HG03571 (cell line): ENCODE results near the gene LOXL3.
A peak's percentile ranks its signal among the peaks of the same experiment; 100 is the strongest.

Experiments used
- ATAC-seq: cut with Tn5 transposase; IDR thresholded peaks from one replicate; pipeline ENCODE4 v1.9.1; 2021; ENCODE audit not compliant: unreplicated experiment

LOXL3 gene, protein sequence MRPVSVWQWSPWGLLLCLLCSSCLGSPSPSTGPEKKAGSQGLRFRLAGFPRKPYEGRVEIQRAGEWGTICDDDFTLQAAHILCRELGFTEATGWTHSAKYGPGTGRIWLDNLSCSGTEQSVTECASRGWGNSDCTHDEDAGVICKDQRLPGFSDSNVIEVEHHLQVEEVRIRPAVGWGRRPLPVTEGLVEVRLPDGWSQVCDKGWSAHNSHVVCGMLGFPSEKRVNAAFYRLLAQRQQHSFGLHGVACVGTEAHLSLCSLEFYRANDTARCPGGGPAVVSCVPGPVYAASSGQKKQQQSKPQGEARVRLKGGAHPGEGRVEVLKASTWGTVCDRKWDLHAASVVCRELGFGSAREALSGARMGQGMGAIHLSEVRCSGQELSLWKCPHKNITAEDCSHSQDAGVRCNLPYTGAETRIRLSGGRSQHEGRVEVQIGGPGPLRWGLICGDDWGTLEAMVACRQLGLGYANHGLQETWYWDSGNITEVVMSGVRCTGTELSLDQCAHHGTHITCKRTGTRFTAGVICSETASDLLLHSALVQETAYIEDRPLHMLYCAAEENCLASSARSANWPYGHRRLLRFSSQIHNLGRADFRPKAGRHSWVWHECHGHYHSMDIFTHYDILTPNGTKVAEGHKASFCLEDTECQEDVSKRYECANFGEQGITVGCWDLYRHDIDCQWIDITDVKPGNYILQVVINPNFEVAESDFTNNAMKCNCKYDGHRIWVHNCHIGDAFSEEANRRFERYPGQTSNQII

DNA sequence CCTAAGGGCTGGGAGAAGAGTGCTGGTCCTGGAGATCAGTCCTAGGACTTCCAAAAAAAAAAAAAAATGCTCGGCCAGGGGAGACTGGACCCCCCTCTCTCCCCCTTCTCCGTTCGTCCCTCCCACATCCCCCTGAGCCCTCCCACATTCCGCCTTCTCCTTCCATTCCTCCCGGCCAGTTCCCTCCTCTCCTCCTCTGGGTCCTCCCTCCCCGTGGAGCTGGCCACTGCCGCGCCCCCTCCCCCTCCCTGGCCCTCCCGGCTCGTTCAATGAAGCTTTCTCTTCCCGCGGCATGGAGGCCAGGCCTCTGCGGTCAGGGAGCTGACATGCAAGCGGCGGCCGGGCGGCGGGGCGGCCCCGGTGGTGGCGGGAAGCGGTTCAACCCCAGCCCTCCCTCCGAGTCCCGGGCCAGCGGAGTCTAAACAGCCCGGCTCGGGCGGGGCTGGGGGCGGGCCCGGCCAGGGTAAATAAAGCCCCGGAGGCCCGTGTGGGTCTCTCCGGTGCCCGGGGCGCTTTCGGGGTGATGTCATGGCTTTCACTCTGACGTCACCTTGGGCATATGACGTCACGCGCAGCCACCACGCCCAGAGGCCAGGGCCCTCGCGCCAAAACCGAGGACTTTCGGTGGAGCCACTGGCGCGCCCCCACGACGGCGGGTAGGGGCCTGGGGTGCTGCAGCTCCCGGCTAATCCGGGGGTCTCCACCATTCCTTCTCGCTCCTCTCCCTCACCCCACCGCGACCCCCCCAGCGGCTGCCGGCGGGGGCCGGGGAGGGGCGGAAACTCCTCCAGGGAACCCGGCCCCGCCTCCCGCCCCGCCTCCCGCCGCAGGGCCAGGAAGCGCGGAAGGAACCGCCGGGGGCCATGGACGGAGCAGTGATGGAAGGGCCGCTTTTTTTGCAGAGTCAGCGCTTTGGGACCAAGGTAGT, at the start of gene LOXL3, which contains the start of gene DOK1:
Gene LOXL3 (minus strand): TSS at position 51 of the 928 bp plus-strand sequence. CDS start 1,308 bp downstream, outside the sequence.
Gene DOK1 (plus strand): TSS at position 829 of the 928 bp plus-strand sequence. CDS start 35 bp downstream, at position 864.
- ATAC-seq, result peak; percentile 43

DNA sequence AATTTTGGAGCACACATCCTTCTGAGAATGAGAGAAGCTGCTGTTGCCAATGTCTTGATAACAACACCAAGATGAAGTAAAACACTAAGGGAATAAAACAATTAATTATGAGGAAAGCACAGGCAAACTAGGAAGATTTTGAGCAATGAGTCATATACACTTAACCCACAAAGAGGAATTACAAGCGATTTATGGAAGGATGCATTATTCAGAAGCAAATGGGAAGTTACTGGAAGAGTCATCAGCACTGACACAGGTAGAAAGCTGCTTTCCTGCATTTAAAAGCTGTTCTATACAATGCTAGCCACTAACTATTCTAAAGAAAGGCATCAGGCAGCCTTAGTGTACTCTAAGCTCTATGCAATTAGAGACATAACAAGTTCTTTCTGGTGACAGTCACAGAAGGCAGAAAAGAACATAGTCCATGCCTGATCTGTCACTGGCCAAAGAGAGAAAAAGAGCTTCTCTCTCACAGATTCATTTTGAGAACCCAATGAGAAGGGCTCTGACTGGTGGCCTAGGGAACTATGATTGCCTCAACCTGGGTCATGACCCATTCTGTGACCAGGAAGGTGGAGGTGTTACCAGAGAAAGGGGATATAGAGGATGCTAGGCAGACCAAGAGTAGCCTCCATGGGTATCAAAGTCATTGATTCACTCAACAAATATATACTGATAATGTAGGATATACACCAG, 49.0 kb upstream of the LOXL3 start:
- ATAC-seq, result no peak

DNA sequence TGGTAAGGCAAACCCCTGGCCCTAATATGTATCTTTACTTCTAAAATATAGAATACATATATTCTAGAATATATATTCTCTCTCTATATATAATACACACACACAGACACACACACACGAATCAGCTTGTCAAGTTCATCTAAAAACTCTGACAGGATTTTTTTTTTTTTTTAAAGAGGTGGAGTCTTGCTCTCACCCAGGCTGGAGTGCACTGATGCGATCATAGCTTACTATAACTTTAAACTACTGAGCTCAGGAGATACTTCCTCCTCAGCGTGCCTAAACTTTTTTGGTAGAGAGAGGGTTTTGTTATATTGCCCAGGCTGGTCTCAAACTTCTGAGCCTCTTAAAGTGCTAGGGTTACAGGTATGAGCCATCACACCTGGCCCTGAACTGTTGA, 45.9 kb upstream of the LOXL3 start:
- no peak for ATAC-seq

DNA sequence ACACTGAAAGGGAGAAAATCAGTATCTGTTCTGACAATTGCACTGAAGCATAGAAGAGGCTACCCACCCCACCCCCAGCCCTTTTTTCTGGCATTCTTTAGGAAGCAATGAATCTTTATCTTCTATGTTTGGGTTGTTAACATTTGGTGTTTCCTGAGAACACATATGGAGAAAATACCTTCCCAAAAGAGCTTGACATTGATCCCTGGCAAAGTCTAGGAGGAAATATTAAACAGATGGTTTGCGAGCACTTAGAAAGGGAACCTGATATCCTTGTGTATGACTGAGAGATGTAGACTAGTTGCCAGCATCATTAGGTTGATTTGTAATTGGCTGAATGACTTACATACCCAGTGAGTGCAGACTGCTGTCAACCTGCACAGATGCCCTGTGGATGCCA, 43.7 kb upstream of the LOXL3 start:
- no peak for ATAC-seq

DNA sequence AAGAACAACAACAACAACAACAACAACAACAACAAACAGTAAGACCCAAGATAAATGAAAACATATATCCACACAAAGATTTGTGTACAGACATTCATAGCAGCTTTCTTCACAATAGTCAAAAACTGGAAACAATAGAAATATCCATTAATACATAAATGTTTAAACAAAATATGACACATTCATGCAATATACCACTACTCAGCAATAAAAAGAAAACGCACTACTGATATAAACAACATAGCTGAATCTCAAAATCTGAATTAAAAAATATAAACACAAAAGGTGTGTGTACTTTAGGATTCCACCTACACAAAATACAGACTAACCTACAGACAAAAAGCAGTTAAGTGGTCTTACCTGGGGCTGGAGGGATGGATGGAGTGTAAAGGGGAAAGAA, 42.8 kb upstream of the LOXL3 start:
- no peak for ATAC-seq

DNA sequence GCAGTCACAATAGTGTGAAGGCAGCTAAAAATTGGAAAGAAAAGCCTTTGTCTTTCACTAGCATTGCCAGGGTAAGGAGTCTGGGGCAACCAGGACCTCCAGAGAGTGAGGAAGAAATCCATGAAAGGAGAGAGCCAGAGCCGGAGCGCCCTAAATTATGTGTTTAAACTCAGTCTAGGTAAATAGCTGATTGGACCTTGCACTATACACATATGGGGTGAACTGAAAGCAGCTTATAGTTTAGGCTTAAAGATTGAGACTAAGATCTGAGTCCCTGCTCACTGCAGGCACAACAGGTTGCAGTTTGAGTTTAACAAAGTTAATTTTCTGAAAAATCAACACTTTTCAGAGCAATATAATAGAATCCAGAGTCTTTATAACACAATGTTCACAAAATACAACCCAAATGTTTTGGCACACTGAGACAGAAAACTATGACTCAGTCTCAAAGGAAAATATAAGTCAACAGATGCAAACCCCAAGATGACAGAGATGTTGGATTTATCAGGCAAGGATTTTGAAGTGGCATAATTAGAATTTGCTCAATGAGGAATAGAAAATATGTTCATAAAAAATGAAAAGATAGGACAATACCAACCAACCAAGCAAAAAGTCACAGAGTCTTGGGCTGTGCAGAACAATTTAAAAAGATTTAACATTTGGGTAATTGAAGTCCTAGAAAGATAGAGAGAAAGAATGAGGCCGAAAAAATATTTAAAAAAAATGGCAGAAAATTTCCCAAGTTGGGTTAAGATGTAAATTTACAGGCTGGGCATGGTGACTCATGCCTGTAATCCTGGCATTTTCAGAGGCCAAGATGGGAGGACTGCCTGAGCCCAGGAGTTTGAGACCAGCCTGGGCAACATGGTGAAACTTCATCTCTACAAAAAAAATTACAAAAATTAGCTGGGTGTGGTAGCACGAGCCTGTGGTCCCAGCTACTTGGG, 40.4 kb upstream of the LOXL3 start:
- no peak for ATAC-seq

DNA sequence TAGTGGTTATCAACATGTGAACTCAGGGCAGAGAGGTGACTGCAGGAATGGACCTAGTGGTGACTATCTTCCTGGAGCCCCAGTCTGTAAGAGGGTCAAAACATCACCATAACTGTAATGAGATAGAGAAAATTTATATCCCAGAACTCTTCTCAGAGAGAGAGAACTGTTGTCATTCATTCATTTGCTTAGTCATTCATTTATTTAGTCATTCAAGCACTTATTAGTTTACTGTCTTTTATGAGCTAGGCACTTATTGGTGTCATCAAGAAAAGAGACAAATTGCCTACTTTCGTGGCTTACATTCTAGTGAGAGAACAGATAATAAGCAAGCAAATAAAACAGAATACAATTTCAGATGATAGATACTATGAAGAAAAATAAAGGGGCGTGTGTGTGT, 34.9 kb upstream of the LOXL3 start:
- ATAC-seq, result no peak

DNA sequence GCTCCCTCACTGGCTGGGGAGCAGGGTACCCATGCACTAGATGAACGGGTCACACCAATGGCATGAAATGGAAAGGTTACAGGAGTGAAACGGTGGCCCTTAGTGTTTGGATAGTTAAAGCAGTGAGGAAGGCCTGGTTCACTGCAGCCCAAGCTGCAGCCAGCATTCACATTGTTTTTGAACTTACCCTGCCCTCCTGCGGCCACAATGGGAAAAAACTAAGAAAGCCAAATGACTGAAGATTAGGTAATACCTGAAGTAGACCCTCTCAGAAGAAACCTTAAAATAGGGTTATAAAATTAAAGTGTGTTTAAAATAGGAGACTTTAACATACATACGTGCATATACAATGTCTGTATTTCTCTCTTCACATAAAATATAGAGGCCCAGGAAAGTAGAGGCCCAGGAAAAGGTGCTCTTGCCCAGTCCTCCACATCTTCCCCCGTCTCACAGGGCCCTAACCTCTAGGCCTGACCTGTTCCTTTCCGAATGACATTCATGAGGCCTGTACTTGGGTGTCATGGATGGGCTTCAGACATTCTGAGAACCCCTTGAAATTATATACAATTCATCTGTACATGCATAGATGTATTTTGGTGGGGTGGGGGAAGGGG, 34.0 kb upstream of the LOXL3 start:
- ATAC-seq, result peak; percentile 64

DNA sequence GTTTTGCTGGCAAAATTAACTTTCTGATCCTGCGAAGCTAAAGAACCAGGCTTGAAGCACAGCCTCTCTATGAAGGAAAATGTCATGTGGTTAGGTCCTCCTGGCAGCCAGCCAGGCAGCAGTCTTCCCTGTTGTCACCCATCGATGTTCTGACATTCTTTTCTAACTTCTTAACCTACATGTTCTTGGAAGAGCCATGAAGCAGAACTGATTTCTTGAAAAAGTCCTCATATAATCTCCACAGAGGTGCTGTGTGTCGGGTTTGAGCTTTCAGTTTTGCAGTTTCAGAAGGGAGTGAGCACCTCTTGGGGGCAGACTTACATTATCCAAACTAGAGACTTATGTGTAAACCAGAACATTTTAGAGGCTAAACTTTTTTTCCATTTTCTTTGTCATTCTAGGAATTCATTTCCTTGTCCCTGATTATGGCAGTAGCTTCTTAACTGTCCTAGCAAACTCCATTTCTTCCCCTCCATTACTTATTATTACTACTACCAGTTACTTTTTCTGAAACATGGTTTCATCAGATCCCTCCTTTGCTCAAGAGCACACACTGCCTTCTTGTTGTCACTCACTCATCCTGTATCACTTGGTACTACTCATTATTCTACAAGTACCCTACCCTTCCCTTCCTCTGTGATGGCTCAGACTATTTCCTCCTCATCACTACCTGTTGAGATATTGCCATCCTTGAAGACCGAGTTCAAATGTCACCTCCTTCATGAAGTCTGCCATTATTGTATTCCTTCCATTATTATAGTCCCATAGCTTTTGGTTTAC, 31.9 kb upstream of the LOXL3 start:
- ATAC-seq, result no peak

DNA sequence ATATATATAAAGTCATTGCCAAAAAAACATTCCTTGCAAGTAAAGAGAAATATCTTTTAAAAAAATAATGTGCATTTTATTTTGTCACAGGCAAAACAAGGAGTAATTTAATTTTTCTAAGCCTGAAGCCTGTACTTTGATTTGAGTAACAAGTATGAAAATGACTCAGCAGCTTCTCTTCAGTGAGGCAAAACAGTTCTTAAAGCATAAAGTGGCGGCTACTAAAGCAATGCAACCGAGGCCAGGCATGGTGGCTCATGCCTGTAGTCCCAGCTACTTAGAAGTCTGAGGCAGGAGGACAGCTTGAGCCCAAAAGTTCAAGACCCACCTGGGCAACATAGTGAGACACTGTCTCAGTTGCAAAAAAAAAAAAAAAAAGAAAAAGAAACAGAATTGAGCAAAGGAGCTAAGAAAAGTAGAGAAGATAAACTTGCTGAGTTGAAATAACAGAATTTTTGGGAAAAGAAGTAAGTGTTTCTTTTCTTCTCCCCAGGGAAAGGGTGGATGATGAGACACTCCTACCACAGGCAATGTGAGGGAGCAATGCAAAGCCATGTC, 30.4 kb upstream of the LOXL3 start:
- ATAC-seq, result peak; percentile 52

DNA sequence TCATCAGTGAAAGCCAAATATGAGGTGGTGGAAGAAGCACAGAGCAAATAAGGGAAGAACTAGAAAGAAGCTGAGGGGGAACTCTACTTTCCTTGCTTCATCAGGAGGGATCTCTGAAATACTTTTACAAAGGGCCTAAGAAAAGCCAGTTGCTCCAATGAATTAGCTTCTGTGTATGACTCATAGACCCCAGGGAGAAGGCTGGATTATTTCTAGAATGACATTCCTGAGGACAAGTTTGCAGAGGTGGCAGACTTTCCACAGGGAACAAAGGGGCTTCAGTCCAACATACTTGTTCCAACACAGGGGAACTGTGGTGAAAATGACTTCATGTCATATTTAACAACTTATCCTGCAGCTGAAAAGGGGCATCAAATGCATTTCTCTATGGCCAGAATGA, 29.8 kb upstream of the LOXL3 start:
- ATAC-seq, result no peak

DNA sequence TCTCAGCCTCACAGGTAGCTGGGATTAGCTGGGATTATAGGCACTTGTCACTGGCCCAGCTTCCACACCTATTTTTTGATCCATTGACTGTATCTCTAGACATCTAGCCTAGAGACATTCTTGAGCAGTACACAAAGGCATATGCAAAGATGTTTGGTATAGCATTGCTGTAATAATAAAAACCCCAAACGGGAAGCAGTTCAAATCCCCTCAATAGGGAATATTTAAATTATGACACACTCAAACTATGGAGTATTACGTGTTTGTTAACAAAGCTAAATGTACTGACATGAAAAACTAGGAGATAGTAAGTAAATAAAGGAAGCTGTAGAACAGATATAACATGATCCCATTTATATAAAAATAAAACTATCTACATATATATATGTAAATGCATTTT, 28.4 kb upstream of the LOXL3 start:
- no peak for ATAC-seq

DNA sequence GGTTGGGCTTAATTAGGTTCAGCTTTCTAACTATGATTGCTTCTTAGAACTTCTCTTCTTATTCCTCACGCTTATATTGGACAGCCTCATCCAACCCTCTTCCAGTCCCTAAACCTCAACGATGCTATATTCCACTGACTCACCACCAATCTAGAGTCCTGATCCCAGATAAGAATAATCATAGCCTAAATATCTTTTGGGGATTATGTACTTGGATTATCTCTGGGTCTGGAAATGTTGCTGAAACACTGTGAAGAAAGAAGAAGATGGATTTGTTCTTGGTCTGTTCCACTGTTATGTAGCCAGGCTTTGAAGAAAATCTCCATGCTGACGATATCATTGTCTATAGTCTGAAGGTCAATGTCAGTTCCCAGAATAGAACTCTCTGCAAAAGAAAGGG, 27.7 kb upstream of the LOXL3 start:
- no peak for ATAC-seq

DNA sequence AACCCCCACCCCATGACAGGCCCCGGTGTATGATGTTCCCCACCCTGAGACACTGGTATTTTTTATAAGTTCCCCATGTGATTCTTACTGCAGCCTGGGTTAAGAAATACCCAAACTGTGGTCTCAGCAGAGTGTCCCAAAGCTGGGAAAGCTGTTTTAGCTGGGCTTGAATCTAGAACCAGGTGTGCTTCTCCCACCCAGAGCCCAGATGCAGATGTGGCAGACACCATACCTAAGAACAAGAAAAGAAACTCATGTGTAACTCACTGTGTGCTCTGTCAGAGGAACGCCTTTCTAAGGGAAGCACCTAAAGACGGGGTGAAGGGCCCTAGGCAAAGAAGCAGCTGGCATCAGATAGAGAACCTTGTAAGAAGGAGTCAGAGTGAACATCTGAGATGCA, 24.7 kb upstream of the LOXL3 start:
- ATAC-seq, result no peak

DNA sequence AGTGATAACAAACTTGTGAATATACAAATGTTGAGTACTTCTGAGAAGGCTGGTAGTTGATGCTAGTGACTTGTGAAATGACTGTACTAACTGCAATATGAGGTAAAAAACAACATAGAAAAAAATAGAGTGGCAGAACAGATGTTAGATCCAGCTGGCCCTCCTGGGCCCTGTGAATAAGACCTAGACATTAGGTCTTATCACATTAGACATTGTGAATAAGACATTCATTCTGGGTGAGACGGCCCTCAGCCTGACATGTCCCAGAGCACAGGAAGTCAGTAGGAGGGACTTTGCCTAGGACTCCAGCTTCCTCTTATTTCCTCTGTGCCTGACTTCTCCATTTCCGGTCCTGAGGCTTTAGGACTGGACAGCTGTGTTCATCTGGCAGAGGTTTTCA, 23.7 kb upstream of the LOXL3 start:
- ATAC-seq, result no peak

DNA sequence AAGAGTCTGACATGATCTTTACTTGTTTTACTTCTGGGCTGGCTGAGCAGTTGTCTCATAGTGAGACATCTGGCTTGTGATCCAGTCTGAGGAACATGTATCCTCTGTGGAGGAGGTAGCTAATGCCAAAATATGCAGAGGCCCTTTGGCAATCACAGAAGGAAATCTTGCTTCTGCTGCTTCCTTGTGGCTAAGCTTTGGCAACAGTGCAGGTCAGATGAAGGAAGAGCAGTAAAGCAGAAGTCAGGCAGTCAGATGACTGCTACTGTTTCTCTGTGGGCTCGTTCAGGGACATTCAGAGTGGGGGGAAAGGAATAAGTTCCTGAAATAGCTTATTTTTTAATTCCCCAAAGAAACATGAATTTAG, 23.1 kb upstream of the LOXL3 start:
- ATAC-seq, result no peak

DNA sequence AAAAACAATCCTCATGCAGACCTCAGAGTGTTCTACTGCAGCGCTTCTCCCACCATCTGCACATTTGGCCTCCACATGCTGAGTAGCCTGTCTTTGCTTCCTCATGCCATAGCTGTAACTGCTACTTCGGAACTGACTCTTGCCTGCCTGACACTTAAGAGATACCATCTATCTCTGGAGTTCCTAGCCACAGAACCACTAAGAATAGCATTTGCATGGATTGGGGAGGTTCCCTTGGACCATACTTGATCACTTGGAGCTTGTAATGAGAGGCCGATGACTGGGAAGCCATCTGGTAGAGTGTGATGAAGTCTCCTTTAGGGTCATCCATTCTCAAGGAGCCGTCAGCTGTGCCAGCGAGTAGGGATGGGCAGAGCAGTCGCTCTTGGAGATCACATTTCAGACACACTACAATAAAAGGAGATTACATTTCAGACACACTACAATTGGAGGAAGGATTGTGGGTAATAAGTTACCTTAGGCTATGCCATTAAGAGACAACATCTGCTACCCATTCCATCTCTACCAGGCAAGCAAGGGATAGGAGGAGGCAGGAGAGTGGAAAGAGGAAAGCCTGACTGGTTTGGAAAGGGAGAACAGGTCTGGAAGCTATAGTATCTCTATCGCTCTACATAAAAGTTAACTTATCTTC, 22.6 kb upstream of the LOXL3 start:
- ATAC-seq, result no peak

DNA sequence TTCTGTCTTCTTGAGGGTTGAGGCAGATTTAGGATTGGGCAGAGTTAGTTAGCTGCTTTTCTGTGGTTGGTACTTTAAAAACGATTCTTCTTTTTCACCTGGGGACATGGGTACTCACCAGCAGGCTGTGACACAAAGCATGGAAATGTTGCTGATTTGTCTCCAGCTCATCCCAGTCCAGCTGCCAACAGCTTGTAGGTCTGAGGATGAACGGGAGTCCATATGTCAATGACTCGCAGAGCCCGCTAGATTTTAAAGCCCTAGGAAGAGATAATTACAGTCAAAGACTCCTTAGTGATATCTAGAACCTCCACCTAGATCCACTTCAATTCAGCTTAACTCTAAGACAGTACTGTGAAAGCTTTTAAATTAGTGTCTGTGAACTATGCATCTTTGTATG, 21.6 kb upstream of the LOXL3 start:
- no peak for ATAC-seq
